HCT116 (cell line): ENCODE results near the gene THSD4. TPM values are rescaled to one million over a fixed set of nuclear protein-coding genes. Genes with fewer than 3 reads are reported as not detected.

Experiments
- ATAC-seq: fragments of 200-7000 bp; cut with Tn5 transposase; 2 replicates; pipeline ENCODE4 v1.9.1; 2020; ENCODE audit warnings: mild to moderate bottlenecking, moderate library complexity
- BruUV-seq: library from RNA; stranded (reverse); fragments of 400-500 nt; replicated peaks from 2 replicates; lab custom pipeline; 2021; lab: Mats Ljungman, UMichigan
- CTCF ChIA-PET: fragments of 300-600 bp; sonication (Branson Sonifier 250); formaldehyde crosslinking; loops from one replicate; lab custom pipeline; 2021; ENCODE audit warnings: antibody characterized with exemption; lab: Charles Lee
- POLR2A ChIA-PET: fragments of 300-600, 350-600 bp; sonication (Branson Sonifier 250); formaldehyde crosslinking; loops from one replicate; lab custom pipeline; 2021; ENCODE audit warnings: antibody characterized with exemption; lab: Charles Lee
- RAD21 ChIA-PET, 2 experiments: fragments of 300-600 bp; sonication (Branson Sonifier 250); formaldehyde crosslinking; loops; one replicate each; lab custom pipeline; 2023; ENCODE audit warnings: low total read pairs in 2 of 2; ENCODE audit not compliant: uncharacterized antibody in 2 of 2, unreplicated experiment in 2 of 2, low non-redundant PET in 1 of 2; lab: Charles Lee
- DNase-seq: peaks from one replicate; pipeline ENCODE4 v3.0.0-alpha.2; 2010; ENCODE audit warnings: low read depth, low spot score
- H2AFZ ChIP-seq: fragments of 200-600 bp; shearing (Covaris generic), sonication (generic); 2 replicates; pipeline ENCODE4 v1.6.1; 2017; ENCODE audit warnings: low read depth, mixed run types, mixed read lengths, antibody characterized with exemption, low read length; ENCODE audit not compliant: poor library complexity, severe bottlenecking
- H3K27ac ChIP-seq: 2 replicates; pipeline ENCODE4 v1.5.1; 2012; ENCODE audit warnings: low read depth, low read length
- H3K27me3 ChIP-seq: fragments of 200-600 bp; sonication (generic); 2 replicates; pipeline ENCODE4 v1.6.1; 2016; ENCODE audit warnings: mixed run types, low read length, mixed read lengths; ENCODE audit not compliant: insufficient read depth
- H3K36me3 ChIP-seq, 2 experiments: fragments of 200-500 bp in 1 of 2; fragments of 200-600 bp in 1 of 2; sonication (Bioruptor generic) in 1 of 2; sonication (generic) in 1 of 2; 2 replicates each; pipeline versions ENCODE4 v1.5.1 to v1.6.1; 2014 to 2016; ENCODE audit warnings: low read length in 2 of 2, inconsistent platforms in 1 of 2, mixed read lengths in 1 of 2, mixed run types in 1 of 2; ENCODE audit not compliant: insufficient read depth in 2 of 2, control insufficient read depth in 1 of 2
- H3K4me1 ChIP-seq, 2 experiments: fragments of 200-600 bp in 1 of 2; sonication (generic) in 1 of 2; 2 replicates each; pipeline versions ENCODE4 v1.5.1 to v1.6.1; 2012 to 2017; ENCODE audit warnings: low read length in 2 of 2, inconsistent platforms in 1 of 2, mild to moderate bottlenecking in 1 of 2, mixed read lengths in 1 of 2, mixed run types in 1 of 2, moderate library complexity in 1 of 2; ENCODE audit not compliant: insufficient read depth in 2 of 2, control insufficient read depth in 1 of 2
- H3K4me2 ChIP-seq: fragments of 200-600 bp; sonication (generic); 2 replicates; pipeline ENCODE4 v1.6.1; 2017; ENCODE audit warnings: mixed run types, low read length, mixed read lengths
- H3K4me3 ChIP-seq, 2 experiments: fragments of 200-600 bp in 1 of 2; sonication (generic) in 1 of 2; replicated peaks in 1 of 2; 2 replicates each; pipeline ENCODE4 v1.5.1; 2011 to 2016; ENCODE audit warnings: low read length in 2 of 2, control low read depth in 1 of 2, low read depth in 1 of 2, mild to moderate bottlenecking in 1 of 2, mixed read lengths in 1 of 2, mixed run types in 1 of 2
- H3K79me2 ChIP-seq: fragments of 200-600 bp; sonication (generic); 2 replicates; pipeline ENCODE4 v1.6.1; 2017; ENCODE audit warnings: mild to moderate bottlenecking, mixed run types, low read length, moderate library complexity, mixed read lengths; ENCODE audit not compliant: insufficient read depth
- H3K9ac ChIP-seq: fragments of 200-600 bp; sonication (generic); 2 replicates; pipeline ENCODE4 v1.6.1; 2016; ENCODE audit warnings: low read length, mixed read lengths
- H3K9me2 ChIP-seq: fragments of 200-600 bp; sonication (generic), shearing (Covaris generic); 2 replicates; pipeline ENCODE4 v1.6.1; 2017; ENCODE audit warnings: mixed run types, mild to moderate bottlenecking, moderate library complexity; ENCODE audit not compliant: insufficient read depth
- H3K9me3 ChIP-seq, 2 experiments: fragments of 200-500 bp in 1 of 2; fragments of 200-600 bp in 1 of 2; sonication (Bioruptor generic) in 1 of 2; sonication (generic) in 1 of 2; 2 replicates each; pipeline ENCODE4 v1.6.1; 2014 to 2017; ENCODE audit warnings: low read length in 2 of 2, mixed read lengths in 2 of 2, inconsistent platforms in 1 of 2, low read depth in 1 of 2, mild to moderate bottlenecking in 1 of 2, mixed run types in 1 of 2, moderate library complexity in 1 of 2; ENCODE audit not compliant: control insufficient read depth in 1 of 2, insufficient read depth in 1 of 2
- H4K20me1 ChIP-seq: fragments of 200-600 bp; sonication (generic), shearing (Covaris generic); 2 replicates; pipeline ENCODE4 v1.6.1; 2017; ENCODE audit warnings: mixed run types, mild to moderate bottlenecking, moderate library complexity; ENCODE audit not compliant: insufficient read depth
- CBX3 ChIP-seq: IDR thresholded peaks from 2 replicates; pipeline ENCODE4 v1.6.1; 2012; ENCODE audit warnings: low read depth
- POLR2A ChIP-seq: IDR thresholded peaks from 2 replicates; pipeline ENCODE4 v1.7.0; 2011; ENCODE audit warnings: borderline replicate concordance; ENCODE audit not compliant: insufficient read depth, insufficient read length; ENCODE audit errors: extremely low read depth
- SRF ChIP-seq: IDR thresholded peaks from 2 replicates; pipeline ENCODE4 v1.6.1; 2012; ENCODE audit warnings: low read depth
- TCF7L2 ChIP-seq: IDR thresholded peaks from 2 replicates; pipeline ENCODE4 v1.7.0; 2011; ENCODE audit warnings: borderline replicate concordance, inconsistent platforms; ENCODE audit not compliant: insufficient read depth, insufficient read length; ENCODE audit errors: extremely low read depth
- YY1 ChIP-seq: IDR thresholded peaks from 2 replicates; pipeline ENCODE4 v1.6.1; 2011; ENCODE audit warnings: low read length, low read depth, moderate library complexity, mild to moderate bottlenecking; ENCODE audit not compliant: insufficient replicate concordance; ENCODE audit errors: extremely low read depth
- ZFX ChIP-seq: fragments of 450-650 bp; IDR thresholded peaks from 2 replicates; pipeline ENCODE4 v1.6.1; 2017
- ZNF274 ChIP-seq: fragments of 200-500 bp; sonication (Bioruptor generic); IDR thresholded peaks from 2 replicates; pipeline ENCODE4 v1.6.1; 2014; ENCODE audit warnings: mild to moderate bottlenecking, low read depth, low read length, inconsistent platforms
- intact Hi-C: fragments of 100-400 bp; cut with micrococcal nuclease; formaldehyde crosslinking; loops from 2 replicates; pipeline ENCODE4 v1.10.0; 2022
- total RNA-seq: library from RNA; stranded (reverse); gene quantifications from one replicate; pipeline ENCODE4 v1.2.1, GENCODE V29; 2021; ENCODE audit not compliant: unreplicated experiment
- TF ChIP-seq, protein P1 (sequence below): IDR thresholded peaks from 2 replicates; pipeline ENCODE4 v1.6.1; 2011; ENCODE audit warnings: mild to moderate bottlenecking, low read length, moderate library complexity; ENCODE audit not compliant: insufficient replicate concordance; ENCODE audit errors: extremely low read depth
- TF ChIP-seq, protein P2 (sequence below): IDR thresholded peaks from 2 replicates; pipeline ENCODE4 v1.6.1; 2012
- TF ChIP-seq, protein P3 (sequence below): IDR thresholded peaks from 2 replicates; pipeline ENCODE4 v1.6.1; 2012; ENCODE audit warnings: low read depth

Gene THSD4
- total RNA-seq, 1 experiment from 2014 or later = 30.5 TPM

DNA sequence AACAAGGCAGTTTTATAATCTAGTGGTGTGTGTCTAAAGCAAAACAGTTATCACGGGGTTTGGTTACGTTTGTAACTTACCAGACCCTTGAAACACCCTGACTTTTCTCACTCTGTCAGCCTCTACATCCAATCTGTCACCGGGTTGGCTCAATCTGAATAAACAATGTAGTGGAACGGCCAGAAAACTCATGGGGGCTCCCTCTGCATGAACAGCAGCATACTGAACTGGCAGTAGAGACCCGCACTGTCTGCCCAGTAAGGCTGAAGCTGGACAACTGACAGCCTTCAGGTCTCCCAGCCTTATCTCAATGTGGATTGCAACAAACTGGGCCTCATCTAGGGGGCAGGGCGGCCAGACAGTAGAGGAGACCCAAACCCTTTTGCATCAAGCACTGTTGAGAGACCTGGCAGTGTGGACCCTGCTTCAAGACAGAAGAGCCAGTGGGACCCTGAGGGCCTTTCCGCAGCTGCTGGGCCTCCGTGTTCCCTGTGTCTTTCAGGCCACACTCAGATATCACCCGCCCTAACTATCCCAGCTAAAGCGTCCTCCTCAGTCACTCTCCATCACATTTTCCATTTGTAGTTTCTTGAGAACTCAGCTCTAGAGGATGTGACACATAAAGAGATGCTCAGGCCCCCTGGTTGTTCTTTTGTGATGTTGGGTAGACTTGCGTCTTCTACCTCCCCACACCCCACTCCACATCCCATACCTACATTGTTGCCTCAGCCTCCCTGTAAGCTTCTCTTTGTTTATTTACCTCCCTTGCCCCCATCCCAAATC lies 513.9 kb downstream of the THSD4 start:
- POLR2A ChIA-PET = no interaction called here
- no peak for ATAC-seq
- CTCF ChIA-PET = no interaction called here

More for the DNA sequence above, 513.9 kb downstream of the THSD4 start:
- no peaks in the 10 kb centered on the region for H3K36me3 ChIP-seq
- TF ChIP-seq ZFX (no peak), TCF7L2 (no peak), SRF (no peak), CBX3 (no peak), ZNF274 (no peak), YY1 (no peak), POLR2A (no peak)
- TF ChIP-seq, protein P1, sequence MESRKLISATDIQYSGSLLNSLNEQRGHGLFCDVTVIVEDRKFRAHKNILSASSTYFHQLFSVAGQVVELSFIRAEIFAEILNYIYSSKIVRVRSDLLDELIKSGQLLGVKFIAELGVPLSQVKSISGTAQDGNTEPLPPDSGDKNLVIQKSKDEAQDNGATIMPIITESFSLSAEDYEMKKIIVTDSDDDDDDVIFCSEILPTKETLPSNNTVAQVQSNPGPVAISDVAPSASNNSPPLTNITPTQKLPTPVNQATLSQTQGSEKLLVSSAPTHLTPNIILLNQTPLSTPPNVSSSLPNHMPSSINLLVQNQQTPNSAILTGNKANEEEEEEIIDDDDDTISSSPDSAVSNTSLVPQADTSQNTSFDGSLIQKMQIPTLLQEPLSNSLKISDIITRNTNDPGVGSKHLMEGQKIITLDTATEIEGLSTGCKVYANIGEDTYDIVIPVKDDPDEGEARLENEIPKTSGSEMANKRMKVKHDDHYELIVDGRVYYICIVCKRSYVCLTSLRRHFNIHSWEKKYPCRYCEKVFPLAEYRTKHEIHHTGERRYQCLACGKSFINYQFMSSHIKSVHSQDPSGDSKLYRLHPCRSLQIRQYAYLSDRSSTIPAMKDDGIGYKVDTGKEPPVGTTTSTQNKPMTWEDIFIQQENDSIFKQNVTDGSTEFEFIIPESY = no peak
- TF ChIP-seq, protein P2, sequence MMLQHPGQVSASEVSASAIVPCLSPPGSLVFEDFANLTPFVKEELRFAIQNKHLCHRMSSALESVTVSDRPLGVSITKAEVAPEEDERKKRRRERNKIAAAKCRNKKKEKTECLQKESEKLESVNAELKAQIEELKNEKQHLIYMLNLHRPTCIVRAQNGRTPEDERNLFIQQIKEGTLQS = no peak
- TF ChIP-seq, protein P3, sequence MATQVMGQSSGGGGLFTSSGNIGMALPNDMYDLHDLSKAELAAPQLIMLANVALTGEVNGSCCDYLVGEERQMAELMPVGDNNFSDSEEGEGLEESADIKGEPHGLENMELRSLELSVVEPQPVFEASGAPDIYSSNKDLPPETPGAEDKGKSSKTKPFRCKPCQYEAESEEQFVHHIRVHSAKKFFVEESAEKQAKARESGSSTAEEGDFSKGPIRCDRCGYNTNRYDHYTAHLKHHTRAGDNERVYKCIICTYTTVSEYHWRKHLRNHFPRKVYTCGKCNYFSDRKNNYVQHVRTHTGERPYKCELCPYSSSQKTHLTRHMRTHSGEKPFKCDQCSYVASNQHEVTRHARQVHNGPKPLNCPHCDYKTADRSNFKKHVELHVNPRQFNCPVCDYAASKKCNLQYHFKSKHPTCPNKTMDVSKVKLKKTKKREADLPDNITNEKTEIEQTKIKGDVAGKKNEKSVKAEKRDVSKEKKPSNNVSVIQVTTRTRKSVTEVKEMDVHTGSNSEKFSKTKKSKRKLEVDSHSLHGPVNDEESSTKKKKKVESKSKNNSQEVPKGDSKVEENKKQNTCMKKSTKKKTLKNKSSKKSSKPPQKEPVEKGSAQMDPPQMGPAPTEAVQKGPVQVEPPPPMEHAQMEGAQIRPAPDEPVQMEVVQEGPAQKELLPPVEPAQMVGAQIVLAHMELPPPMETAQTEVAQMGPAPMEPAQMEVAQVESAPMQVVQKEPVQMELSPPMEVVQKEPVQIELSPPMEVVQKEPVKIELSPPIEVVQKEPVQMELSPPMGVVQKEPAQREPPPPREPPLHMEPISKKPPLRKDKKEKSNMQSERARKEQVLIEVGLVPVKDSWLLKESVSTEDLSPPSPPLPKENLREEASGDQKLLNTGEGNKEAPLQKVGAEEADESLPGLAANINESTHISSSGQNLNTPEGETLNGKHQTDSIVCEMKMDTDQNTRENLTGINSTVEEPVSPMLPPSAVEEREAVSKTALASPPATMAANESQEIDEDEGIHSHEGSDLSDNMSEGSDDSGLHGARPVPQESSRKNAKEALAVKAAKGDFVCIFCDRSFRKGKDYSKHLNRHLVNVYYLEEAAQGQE = no peak
- H3K27ac ChIP-seq = no peak overlapping the region
- DNase-seq = no peak
- no peaks in the 10 kb centered on the region for H3K79me2 ChIP-seq
- BruUV-seq = no TSS peak
- H3K4me3 ChIP-seq = no peak overlapping the region
- no peaks in the 10 kb centered on the region for H4K20me1 ChIP-seq
- H3K27me3 ChIP-seq = no peaks in the 10 kb centered on the region
- H3K9ac ChIP-seq = no peak overlapping the region
- H3K4me1 ChIP-seq = no peaks in the 10 kb centered on the region
- no peaks in the 10 kb centered on the region for H3K9me2 ChIP-seq
- no peak overlapping the region for H2AFZ ChIP-seq
- intact Hi-C loops = no loop called here
- H3K4me2 ChIP-seq = no peak overlapping the region
- RAD21 ChIA-PET = no interaction called here
- no peaks in the 10 kb centered on the region for H3K9me3 ChIP-seq
